GM20431 (cell line): Measurements from ENCODE around the gene FAM193A.
"Not testable (repeated sequence)": the region's sequence is repeated elsewhere in the genome, so short reads cannot be mapped to it uniquely, and the experiment has no call there.

ENCODE experiments used
- in situ Hi-C: fragments of 300-500 bp; cut with MseI, MboI; formaldehyde crosslinking; loops from one replicate; pipeline ENCODE4 v1.15.0; 2020; ENCODE audit warnings: low sequenced_read_pairs; ENCODE audit not compliant: unreplicated experiment

FAM193A gene

DNA sequence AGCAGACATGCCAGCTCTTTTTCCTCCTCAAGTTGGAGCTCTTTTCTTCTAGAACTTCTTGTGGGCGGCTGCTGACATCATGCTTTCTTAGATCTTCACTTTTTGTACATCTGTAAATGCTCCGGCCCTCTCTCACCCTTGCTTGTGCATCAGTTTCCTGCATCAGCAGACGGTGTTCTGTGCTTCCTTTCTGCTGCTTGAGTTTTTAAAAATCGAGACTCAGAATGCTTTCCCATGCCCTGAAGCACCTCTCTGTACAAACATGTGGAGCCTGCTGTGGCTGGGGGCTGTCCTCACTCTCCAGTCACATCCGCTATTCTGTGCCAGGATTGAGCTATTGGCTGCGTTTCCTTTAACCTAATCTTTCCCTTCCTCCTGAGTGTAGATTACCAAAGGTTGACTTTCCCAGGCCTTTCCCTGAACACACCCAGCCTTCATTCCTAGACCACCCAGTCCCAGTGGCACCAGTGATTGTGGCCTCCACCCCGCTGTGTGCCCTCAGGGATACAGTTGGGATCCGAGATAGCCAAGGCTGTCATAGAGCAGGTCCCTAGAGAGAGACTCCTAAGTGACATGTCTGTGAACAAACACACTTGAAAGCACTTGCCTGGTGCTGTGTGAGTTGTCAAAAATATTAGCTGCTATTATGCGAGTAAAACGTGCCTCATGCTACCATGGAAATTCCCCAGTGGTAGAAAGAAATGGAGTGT is 177.8 kb downstream of the FAM193A start:
- in situ Hi-C loops: no loop called here

DNA sequence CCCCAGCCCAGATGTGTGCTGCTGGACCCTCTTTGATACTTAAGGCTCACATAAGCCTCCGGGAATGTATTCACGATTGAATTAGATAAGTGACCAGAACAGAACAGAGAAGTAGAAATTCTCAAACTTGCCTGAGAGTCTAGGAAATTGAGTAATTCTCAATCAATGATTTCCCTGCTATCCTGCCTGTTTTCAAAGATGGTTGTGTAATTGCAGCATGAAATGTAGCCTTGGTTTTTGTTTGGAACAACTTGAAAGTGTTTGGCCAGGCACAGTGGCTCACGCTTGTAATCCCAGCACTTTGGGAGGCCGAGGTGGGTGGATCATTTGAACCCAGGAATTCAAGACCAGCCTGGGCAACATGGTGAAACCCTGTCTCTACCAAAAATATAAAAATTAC is 178.5 kb downstream of the FAM193A start:
- in situ Hi-C loops: no loop called here

DNA sequence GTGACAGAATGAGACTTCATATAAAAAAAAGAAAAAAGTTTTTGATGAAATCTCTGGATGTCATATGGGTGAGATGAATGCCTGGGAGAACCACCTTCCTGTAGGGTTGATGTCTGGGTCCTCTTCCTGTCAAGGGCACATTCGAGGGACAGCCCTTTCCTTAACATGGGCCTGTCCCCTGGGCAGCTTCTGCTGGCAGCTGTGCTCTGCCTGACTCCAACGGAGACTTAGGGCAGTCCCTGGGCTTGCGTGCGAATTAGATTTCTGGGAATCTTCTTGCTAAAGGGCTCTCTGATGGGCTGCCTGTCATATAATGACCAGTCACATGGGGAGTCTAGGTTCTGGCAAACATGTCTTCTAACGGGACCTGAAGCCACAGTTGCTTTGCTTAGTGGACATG is 179.0 kb downstream of the FAM193A start:
- in situ Hi-C loops: no loop called here

DNA sequence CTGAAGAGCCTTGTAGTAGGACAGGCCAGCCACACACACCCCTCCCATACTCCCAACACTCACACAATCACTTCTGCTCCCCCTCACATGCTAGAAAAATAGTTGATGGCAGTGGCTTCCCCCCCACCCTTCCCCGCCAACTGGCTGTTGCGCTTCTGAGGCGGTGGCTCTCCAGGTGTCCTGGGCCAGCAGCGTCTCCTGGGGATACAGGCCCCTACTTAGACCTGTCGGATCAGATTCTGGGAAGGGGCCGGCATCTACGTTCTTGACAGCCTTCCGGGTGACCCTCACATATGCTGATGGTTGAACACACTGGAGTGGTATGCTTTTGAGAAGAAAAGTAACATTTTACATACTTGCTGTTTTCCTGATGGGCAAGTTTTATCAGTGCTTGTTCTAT is 179.8 kb downstream of the FAM193A start:
- in situ Hi-C loops: no loop called here

DNA sequence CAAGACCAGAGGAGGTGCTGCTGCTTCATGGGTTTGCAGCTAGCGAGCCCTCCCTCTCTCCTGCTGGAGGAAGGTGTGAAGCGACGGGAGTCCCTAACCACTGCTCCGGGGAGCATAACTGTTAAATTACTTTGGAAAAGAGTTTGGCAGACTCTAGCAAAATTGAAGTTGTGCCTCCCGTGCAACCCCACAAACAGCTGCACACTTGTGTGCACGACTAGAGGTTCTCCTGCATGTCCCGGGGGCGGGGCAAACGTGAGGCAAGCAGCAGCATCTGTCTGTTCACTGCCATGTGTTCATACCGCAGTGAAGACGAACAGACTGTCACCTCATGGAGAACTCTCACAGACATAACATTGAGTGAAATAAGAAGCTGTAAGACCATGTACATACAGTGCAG is 185.1 kb downstream of the FAM193A start:
- in situ Hi-C loops: no loop called here

DNA sequence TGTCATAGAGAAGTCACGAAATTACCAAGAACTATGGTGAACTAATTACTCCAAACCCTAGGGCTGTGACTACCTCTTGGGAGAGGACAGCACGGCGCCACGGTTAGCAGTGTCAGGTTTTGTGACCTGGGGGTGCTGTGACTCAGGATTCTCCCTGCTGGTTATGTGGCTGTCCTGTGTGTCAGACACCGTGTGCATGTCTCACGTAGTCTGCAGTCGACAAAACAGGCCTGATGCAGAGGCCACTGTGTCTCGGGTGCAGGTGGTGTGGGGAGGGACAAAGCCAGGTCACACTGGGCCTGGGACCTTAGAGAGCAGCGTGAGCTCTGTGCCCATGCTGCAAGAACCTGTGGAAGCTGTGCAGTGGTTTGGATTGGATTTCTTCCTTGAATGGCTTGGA is 185.6 kb downstream of the FAM193A start:
- in situ Hi-C loops: no loop called here

DNA sequence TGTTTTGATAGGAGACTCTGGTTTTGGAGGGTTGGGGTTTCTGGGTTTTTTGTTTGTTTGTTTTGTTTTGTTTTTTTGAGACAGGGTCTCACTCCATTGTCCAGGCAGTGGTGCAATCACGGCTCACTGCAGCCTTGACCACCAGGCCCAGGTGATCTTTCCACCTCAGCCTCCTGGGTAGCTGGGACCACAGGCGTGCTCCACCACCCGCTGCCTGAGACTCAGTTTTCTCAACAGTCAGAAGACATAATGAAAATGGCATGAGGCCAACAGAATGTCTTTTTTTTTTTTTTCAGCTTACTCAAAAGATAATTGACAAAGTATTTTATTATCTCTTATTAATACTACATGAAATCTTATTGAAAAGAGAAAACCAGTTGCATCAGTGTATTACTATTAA is 187.3 kb downstream of the FAM193A start:
- in situ Hi-C loops: no loop called here

DNA sequence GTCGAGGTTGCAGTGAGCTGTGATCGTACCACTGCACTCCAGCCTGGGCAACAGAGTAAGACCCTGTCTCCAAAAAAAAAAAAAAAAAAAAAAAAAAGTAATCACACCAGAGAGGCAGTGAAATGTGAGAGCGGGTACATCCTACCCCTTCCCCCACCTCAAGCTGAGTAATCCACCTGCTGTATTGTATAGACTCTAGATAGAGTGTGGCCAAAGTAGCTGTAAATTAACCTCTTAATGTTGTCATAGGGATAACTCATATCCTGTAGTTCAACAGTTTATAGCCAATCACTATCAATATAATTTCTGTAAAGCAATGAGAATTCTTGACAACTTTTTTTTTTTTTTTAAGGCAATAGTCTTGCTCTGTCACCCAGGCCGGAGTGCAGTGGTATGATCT is 188.9 kb downstream of the FAM193A start:
- in situ Hi-C loops: no loop called here

DNA sequence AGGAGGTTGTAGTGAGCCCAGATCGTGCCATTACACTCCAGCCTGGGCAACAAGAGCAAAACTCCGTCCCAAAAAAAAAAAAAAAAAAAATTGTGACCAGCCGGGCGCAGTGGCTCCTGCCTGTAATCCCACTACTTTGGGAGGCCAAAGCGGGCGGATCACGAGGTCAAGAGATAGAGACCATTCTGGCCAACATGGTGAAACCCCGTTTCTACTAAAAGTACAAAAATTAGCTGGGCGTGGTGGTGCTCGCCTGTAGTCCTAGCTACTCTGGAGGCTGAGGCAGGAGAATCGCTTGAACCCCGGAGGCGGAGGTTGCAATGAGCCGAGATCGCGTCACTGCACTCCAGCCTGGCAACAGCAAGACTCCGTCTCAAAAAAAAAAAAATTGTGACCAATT is 190.4 kb downstream of the FAM193A start:
- in situ Hi-C loops: not testable (repeated sequence)

DNA sequence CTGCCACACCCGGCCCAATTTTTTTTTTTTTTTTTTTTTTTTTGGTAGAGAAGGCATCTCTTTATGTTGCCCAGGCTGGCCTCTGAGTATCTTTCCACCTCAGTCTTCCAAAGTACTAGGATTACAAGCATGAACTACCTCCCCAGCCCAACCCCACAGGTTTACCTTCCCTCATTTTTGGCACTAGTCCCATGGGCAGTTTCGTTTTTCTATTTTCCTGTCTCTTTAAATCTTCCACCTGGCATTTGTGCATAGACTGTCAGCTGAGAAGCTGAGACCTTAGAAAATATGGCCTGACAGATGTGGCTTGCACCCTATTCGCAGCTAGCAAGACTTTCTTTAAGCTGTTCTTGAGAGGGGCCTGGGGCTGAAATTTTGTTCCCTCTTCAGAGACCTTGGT is 191.8 kb downstream of the FAM193A start:
- in situ Hi-C loops: no loop called here

DNA sequence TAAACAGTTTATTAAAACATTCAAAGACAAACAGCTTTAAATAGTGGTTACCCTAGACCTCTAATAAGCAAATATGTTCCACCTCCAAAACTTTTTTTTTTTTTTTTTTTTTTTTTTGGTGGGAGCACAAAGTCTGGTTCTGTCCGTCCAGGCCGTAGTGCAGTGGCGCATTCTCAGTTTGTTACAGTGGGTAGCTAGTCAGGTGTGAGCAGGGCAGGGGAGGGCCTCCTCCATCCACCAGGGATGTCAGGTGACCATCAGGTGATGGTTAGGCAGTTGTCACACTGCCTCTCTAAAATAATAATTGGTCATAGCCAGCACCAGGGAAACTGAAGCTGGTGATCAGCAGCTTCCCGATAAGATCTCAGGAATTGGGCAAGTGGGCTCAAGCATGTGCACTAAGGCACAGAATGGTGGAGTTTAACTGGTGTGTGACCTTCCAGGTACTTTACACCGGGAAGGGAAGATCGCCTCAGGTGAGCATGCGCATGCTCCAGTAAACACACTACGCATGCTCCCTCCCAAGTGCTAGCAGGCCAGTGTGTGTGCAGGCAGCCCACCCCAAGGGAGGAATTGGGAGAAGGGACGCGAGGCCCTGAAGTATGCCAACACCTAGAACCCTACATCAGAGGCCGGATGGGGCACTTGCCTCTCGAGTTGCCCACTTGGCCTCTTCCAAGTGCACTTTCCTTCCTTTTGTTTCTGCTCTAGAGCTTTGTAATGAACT is 192.5 kb downstream of the FAM193A start:
- in situ Hi-C loops: no loop called here

DNA sequence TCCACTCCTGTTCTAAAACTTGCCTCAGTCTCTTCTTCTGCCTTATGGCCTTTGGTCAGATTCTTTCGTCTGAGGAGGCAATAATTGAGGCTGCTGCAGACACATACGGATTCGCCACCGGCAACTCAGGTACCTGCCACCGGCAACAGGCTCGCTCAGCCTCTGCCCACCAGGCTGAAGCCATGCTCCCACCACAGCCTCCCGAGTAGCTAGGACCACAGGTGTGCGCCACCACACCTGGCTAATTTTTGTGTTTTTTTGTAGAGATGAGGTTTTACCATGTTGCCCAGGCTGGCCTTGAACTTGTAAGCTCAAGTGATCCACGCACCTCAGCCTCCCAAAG is 193.1 kb downstream of the FAM193A start:
- in situ Hi-C loops: no loop called here

DNA sequence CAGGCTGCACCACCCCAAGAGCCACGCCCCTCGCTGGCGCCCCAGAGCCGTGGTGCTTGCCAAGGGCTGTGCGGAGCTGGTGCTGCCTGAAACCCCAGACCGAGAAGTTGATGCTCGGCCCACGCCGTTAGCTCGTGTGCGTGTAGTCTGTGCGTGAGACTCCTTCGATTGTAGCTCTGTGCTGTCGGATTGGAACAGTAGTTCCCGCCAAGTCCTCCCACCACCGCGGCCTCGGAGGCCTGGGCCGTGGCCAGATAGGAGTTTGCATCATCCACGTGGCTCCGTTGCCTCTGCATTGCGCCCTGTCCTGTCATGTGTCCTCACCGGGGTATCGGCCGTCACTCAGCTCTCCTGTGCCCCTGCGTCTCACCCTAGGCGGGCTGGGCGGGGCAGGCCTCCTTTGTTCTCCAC is 195.5 kb downstream of the FAM193A start:
- in situ Hi-C loops: no loop called here

DNA sequence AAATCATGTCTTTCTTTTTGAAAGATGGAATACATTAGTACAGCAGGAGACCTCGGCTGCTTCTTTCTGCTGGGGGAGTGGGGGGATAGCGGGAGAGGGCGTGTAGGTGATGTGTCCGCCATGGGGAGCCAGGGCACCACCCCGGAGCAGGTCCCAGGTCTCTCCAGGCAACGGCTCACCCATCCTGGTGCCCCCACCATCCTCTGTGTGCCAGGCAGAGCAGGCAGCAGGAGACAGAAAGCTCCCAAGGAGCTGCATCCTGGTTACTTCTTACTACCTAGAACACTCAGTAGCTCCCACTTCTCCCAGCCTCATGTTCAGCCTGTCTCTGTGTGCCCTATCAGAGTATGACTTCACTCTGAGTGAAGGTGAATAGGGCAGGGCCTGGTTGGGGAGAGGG is 196.1 kb downstream of the FAM193A start:
- in situ Hi-C loops: no loop called here

DNA sequence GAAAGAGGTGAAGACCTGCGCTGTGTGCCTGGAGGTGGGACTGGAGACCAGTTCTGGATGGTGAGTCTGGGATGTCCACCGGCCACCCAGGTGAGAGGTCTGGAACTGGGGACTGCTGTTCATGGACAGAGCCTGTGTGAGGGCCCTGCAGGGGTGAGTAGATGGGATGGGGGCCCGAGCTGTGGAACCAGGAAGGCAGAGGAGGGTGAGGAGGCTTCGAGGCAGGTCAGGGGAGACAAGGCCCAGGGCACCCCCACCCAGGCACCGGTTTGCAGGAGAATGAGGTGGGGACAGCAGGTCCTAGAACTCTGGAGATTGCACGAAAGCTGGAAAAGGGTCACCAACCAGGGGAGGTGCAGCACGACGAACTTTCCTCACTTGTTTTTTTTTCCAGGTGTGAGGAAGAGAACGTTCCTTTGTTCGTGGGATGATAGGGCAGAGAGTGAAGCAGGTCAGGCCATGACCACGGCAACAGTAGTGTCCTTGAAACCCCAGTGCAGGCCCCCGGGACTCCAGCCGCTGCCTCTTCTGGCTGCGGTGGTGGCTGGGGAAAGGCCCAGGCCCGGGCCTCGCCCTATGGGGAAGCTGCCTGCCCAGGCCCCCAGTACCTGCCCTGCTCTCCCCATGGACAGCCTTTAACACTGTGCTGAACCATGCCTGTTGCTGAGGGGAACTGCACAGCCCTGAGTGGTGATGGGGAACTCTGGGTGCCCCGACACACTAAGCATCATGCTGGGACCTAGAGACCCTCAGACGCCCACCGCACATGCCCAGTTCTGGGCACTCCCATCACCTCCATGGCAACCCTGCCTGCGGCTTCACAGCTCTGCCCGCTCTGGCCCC is 196.8 kb downstream of the FAM193A start:
- in situ Hi-C loops: no loop called here

DNA sequence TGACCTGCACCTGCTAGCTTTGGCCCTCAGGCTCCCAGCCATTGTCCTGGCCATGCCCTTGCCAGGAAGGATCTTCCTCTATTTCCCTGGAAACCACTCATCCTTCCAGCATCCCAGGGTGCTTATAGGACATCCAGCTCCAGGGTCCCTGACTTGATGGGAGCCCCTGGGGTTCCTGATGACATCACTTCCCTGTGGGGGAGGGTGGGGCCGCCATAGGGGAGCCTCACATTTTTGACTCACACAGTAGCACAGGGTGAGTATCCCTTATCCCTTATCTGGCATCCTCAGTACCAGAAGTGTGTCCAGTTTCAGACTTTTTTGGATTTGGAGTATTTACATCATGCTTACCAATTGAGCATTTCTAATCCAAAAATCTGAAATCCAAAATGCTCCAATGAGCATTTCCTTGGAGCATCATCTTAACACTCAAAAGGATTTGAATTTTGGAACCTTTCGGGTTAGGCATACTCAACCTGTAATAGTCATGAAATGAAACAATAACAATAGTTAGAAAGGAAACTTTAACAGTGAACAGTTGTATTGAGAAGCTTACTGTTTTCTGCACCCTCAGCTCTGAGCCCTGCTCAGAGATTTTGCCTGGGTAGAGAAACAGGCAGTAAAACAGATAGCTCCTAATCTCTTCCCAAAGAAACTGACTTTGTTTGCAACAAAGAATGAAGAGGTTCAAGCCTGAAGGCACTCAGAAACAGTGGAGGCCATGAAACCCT is 197.6 kb downstream of the FAM193A start:
- in situ Hi-C loops: no loop called here

DNA sequence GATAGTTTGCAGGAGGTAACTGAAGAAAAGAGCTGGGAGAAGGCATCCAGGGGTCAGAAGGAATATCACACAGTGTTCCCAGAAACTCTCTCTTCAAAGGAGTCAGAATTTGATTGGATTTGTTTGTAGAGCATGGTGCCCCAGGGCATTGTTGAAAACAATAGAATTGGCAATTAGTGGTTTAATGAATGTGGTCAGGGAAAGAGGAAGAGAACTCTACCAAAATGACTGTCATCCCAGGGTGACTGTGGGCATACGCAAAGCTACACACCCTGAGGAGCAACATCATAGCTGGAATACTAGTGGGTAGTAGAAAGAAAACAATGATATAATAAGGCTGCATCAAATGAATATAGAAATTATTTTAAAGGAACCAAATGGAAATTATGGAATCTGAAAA is 198.2 kb downstream of the FAM193A start:
- in situ Hi-C loops: no loop called here

DNA sequence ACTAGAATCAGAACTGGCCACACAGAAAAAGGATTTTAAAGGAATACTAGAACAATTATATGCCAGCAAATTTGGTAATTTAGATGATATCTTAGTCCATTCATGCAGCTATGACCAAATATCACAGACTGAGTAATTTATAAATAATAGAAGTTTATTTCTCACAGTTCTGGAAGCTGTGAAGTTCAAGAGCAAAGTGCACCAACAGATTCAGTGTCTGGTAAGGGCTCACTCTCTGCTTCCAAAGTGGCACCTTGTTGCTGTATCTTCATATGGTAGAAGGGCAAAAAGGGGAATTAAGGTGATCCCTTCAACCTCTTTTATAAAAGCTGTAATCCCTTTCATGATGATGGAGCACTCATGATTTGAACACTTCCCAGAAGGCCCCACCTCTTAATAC is 199.4 kb downstream of the FAM193A start:
- in situ Hi-C loops: no loop called here

DNA sequence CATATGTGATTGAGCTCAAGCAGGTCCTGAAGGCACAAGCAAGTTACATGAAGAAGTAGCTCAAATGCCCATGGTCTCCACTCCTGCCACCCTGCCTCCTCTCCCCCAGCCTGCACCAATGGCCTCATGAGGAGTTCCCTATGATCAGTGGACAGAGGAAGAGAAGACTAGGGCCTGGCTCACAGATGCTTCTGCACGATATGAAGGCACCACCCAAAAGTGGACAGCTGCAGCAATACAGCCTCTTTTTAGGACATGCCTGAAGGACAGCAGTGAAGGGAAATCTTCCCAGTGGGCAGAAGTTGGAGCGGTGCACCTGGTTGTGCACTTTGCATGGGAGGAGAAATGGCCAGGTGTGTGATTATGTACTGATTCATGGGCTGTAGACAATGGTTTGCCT is 201.8 kb downstream of the FAM193A start:
- in situ Hi-C loops: not testable (repeated sequence)

DNA sequence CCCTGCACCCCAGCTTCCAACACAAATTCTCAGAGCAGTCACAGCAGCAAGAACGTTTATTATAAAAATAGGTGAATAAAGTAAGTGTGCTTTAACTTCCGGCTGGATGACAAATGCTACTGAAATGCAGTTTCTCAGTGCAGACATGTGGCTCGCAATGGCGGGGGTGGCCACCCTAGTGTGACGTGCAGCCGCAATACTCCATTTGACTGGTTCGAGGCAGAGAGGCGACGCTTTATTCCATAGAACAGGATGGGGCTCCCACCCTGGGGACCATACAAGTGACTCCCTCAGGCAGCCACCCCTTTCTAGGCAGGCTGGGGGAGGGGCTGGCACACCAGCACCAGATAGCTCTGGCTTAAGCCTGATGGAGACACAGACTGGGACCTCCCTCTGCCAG is 205.2 kb downstream of the FAM193A start:
- in situ Hi-C loops: no loop called here
